ENCODE data around the gene VTI1B.

DNA sequence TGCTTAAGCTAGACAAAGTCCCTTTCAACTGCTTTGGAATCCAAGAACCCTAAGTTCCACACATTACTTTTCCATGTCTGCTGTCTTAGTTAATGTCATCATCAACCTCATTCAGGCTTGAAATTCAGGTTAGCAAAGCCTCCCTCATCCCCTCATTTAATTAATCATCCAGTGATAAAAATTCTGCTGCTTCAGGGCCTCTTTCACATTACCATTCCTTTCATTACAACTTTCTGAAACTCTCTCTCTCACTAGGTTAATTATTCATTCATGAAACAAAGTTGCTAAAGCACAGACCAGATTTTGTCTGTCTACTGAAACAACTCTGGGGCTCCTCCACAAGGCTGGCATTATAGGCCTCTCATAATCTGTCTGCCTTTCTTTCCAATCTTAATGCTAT is 9.4 kb upstream of the VTI1B start:
- TF ChIP-seq, protein P1, sequence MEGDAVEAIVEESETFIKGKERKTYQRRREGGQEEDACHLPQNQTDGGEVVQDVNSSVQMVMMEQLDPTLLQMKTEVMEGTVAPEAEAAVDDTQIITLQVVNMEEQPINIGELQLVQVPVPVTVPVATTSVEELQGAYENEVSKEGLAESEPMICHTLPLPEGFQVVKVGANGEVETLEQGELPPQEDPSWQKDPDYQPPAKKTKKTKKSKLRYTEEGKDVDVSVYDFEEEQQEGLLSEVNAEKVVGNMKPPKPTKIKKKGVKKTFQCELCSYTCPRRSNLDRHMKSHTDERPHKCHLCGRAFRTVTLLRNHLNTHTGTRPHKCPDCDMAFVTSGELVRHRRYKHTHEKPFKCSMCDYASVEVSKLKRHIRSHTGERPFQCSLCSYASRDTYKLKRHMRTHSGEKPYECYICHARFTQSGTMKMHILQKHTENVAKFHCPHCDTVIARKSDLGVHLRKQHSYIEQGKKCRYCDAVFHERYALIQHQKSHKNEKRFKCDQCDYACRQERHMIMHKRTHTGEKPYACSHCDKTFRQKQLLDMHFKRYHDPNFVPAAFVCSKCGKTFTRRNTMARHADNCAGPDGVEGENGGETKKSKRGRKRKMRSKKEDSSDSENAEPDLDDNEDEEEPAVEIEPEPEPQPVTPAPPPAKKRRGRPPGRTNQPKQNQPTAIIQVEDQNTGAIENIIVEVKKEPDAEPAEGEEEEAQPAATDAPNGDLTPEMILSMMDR (conservative IDR thresholded peaks at IDR 0.05; ENCODE audit: low read depth in 2 of 2) = no peak
- TF ChIP-seq EZH2 (IDR thresholded peaks at IDR 0.05; ENCODE audit: low read depth, unreplicated experiment) (no peak), STAT1 (IDR thresholded peaks at IDR 0.05; ENCODE audit: unreplicated experiment) (no peak), POLR2AphosphoS5 (IDR thresholded peaks at IDR 0.05; ENCODE audit: low read depth) (no peak)
- TF ChIP-seq, protein P2, sequence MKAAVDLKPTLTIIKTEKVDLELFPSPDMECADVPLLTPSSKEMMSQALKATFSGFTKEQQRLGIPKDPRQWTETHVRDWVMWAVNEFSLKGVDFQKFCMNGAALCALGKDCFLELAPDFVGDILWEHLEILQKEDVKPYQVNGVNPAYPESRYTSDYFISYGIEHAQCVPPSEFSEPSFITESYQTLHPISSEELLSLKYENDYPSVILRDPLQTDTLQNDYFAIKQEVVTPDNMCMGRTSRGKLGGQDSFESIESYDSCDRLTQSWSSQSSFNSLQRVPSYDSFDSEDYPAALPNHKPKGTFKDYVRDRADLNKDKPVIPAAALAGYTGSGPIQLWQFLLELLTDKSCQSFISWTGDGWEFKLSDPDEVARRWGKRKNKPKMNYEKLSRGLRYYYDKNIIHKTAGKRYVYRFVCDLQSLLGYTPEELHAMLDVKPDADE (IDR thresholded peaks at IDR 0.05) = no peak
- TF ChIP-seq, protein P3, sequence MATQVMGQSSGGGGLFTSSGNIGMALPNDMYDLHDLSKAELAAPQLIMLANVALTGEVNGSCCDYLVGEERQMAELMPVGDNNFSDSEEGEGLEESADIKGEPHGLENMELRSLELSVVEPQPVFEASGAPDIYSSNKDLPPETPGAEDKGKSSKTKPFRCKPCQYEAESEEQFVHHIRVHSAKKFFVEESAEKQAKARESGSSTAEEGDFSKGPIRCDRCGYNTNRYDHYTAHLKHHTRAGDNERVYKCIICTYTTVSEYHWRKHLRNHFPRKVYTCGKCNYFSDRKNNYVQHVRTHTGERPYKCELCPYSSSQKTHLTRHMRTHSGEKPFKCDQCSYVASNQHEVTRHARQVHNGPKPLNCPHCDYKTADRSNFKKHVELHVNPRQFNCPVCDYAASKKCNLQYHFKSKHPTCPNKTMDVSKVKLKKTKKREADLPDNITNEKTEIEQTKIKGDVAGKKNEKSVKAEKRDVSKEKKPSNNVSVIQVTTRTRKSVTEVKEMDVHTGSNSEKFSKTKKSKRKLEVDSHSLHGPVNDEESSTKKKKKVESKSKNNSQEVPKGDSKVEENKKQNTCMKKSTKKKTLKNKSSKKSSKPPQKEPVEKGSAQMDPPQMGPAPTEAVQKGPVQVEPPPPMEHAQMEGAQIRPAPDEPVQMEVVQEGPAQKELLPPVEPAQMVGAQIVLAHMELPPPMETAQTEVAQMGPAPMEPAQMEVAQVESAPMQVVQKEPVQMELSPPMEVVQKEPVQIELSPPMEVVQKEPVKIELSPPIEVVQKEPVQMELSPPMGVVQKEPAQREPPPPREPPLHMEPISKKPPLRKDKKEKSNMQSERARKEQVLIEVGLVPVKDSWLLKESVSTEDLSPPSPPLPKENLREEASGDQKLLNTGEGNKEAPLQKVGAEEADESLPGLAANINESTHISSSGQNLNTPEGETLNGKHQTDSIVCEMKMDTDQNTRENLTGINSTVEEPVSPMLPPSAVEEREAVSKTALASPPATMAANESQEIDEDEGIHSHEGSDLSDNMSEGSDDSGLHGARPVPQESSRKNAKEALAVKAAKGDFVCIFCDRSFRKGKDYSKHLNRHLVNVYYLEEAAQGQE (IDR thresholded peaks at IDR 0.05; ENCODE audit: unreplicated experiment) = no peak
